Kidney epithelial cell (primary cell): Measurements from ENCODE around the gene KRTAP4-9. TPM values are rescaled to one million over a fixed set of nuclear protein-coding genes. Genes with fewer than 3 reads are reported as not detected.
"Not testable (repeated sequence)": the region's sequence is repeated elsewhere in the genome, so short reads cannot be mapped to it uniquely, and the experiment has no call there.

Experiments used
- DNase-seq: peaks from one replicate; pipeline ENCODE4 v3.0.0-alpha.2; 2010; ENCODE audit warnings: low read depth
- H3K27me3 ChIP-seq: 2 replicates; pipeline ENCODE4 v1.6.0; 2011; ENCODE audit warnings: low read length; ENCODE audit not compliant: control insufficient read depth, insufficient read depth
- H3K36me3 ChIP-seq: 2 replicates; pipeline ENCODE4 v1.5.1; 2011; ENCODE audit warnings: low read length; ENCODE audit not compliant: control insufficient read depth, insufficient read depth
- H3K4me3 ChIP-seq: 2 replicates; pipeline ENCODE4 v1.5.1; 2011; ENCODE audit warnings: low read depth, mild to moderate bottlenecking, control low read depth, low read length
- CTCF ChIP-seq: IDR thresholded peaks from 2 replicates; pipeline ENCODE4 v1.5.1; 2011; ENCODE audit warnings: mild to moderate bottlenecking, moderate library complexity, low read length, control low read depth, inconsistent platforms; ENCODE audit not compliant: insufficient read depth, poor library complexity, severe bottlenecking
- total RNA-seq: library from RNA; depleted of rRNA; stranded (reverse); fragments of >200 nt; gene quantifications from 2 replicates; pipeline ENCODE4 v1.2.3, GENCODE V29; 2015

The KRTAP4-9 gene
- total RNA-seq, 1 donor from 2014 or later, result not detected

GRCh38 chr17:41098042-41098441 is 7.1 kb upstream of the KRTAP4-9 start, which contains the start of gene KRTAP4-8:
TSS of gene KRTAP4-8 (minus strand) at chr17:41098142. CDS start at chr17:41098084, 58 bp downstream.
- Histone ChIP-seq H3K27me3 (no peaks in the 10 kb centered on the region), H3K36me3 (no peaks in the 10 kb centered on the region), H3K4me3 (no peak within 1 kb of the TSS)
- no peak for DNase-seq
- no peak for TF ChIP-seq CTCF

DNA sequence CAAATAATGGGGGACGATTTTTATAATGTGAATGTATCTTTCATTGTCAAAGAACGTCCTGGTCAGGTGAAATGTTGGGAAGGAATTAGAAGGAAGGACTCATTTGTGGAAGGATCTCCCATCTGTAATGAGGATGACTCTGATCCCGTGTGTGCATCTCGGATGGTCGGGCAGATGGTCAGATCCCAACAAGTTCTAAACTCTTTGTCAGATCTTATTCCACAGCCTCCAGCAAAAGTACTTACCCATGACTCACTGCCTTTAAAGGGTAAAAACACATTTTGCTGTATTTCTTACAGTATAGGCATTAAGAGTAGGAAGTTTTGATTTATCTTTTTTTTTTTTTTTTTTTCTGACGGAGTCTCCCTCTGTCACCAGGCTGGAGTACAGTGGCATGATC is 6.7 kb upstream of the KRTAP4-9 start:
- no peak for DNase-seq
- no peak overlapping the region for H3K4me3 ChIP-seq
- H3K27me3 ChIP-seq, result no peaks in the 10 kb centered on the region
- no peaks in the 10 kb centered on the region for H3K36me3 ChIP-seq
- no peak for TF ChIP-seq CTCF

DNA sequence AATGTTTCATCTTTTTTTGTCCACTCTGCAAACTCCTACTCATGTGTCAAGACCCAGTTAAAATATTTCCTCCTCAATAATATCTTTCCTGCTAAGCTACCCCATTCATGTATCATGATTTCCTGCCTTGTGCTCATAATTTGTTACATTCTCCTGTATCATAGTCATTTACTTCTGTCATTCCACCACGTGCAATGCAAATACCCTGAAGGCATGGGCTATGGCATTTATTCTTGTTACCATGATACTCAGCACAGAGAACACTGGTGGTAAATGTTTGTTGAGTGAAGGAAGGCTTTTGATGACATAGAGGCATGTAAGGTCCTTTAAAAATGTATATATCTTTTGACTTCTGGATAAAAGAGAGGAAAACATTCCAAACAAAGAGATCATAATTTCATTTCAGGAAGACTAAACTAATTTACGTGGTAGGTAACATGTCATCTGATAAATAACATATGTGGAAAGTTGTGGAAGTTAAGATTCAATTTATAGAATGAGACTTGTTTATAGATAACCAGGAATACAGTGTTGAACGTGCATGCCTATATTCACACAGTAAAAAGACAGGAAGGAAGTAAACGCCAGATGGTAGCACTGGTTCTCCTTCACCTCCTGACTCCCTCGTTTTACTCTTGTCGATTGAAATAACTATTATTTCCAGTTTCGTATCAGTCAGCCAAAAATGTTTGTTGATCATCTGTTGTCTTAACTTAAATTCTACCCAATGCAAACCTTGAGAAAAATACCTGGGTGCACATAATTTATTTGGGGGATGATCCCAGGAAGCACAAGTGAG is 5.3 kb upstream of the KRTAP4-9 start:
- H3K36me3 ChIP-seq, H3K27me3 ChIP-seq, H3K4me3 ChIP-seq, DNase-seq: not testable (repeated sequence)

DNA sequence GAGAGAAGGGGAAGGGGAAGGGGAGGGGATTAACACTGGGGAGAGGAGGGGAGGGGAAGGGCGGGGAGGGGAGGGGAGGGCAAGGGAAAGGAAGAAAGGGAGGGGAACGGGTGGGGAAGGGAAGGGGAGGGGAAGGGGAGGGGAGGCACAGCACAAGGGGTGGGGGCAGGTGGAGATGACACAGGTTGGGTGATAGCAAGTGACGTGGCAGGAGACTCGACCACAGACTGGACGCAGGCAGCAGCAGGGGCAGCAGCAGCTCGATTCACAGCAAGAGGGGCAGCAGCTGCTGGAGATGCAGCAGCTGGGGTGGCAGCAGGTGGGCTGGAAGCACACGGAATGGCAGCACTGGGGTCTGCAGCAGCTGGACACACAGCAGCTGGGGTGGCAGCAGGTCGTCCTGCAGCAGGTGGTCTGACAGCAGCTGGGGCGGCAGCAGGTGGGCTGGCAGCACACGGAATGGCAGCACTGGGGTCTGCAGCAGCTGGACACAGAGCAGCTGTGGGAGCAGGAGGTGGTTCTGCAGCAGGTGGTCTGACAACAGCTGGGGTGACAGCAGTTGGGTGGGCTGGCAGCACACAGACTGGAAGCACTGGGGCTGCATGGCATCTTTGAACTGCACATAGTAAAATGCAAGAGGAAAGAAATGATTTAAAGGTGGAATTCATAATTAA is 3.5 kb upstream of the KRTAP4-9 start, which contains the start of gene KRTAP4-16:
TSS of gene KRTAP4-16 (minus strand) at position 624 of the 674 bp plus-strand sequence. CDS start at position 624, 0 bp downstream.
- Histone ChIP-seq H3K4me3 (no peak within 1 kb of the TSS), H3K36me3 (no peaks in the 10 kb centered on the region), H3K27me3 (no peaks in the 10 kb centered on the region)
- TF ChIP-seq CTCF, result no peak
- no peak for DNase-seq

- no peak for DNase-seq
- no peak for TF ChIP-seq CTCF
- no peaks in the 10 kb centered on the region for H3K36me3 ChIP-seq
- H3K4me3 ChIP-seq, result no peak overlapping the region
- no peaks in the 10 kb centered on the region for H3K27me3 ChIP-seq
Measured at GRCh38 chr17:41103896-41104295, 1.3 kb upstream of the KRTAP4-9 start.

- H3K4me3 ChIP-seq, H3K27me3 ChIP-seq, H3K36me3 ChIP-seq: not testable (repeated sequence)
- DNase-seq, result peak; percentile 29
Measured at GRCh38 chr17:41104386-41105038, 677 bp upstream of the KRTAP4-9 start.
